Measurements from ENCODE around the gene GLIS1.

The GLIS1 gene

DNA sequence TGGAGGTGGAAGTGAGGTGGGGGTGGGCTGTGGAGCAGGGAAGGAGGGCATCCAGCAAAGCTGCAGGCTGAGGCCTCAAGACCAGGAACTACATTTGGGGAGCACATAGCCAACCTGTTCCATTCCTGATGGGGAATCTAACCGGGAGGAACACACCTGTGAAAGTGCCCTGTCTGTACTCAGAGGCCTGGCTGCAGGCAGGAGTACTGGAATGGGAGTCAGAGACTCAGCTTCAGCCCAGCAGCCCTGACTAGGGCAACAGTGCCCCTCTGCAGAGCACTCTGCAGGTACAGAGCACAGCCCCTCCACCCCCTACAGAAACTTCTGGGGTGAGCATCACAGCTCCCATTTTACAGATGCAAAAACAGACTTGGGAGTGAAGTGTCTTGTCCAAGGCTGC is 153.4 kb downstream of the GLIS1 start:
- TF ChIP-seq, protein P1, sequence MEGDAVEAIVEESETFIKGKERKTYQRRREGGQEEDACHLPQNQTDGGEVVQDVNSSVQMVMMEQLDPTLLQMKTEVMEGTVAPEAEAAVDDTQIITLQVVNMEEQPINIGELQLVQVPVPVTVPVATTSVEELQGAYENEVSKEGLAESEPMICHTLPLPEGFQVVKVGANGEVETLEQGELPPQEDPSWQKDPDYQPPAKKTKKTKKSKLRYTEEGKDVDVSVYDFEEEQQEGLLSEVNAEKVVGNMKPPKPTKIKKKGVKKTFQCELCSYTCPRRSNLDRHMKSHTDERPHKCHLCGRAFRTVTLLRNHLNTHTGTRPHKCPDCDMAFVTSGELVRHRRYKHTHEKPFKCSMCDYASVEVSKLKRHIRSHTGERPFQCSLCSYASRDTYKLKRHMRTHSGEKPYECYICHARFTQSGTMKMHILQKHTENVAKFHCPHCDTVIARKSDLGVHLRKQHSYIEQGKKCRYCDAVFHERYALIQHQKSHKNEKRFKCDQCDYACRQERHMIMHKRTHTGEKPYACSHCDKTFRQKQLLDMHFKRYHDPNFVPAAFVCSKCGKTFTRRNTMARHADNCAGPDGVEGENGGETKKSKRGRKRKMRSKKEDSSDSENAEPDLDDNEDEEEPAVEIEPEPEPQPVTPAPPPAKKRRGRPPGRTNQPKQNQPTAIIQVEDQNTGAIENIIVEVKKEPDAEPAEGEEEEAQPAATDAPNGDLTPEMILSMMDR (IDR thresholded peaks at IDR 0.05; ENCODE audit: low read depth, low read length), result no peak

GRCh38 chr1:53585129-53585528 is 153.8 kb downstream of the GLIS1 start:
- TF ChIP-seq, protein P1 (IDR thresholded peaks at IDR 0.05; ENCODE audit: low read depth, low read length), result no peak
- no peak overlapping the region for H3K4me3 ChIP-seq (ENCODE audit: low read depth, low read length)

More for the DNA sequence above, 153.4 kb downstream of the GLIS1 start:
- no peak overlapping the region for H3K4me3 ChIP-seq (ENCODE audit: low read depth, low read length)

DNA sequence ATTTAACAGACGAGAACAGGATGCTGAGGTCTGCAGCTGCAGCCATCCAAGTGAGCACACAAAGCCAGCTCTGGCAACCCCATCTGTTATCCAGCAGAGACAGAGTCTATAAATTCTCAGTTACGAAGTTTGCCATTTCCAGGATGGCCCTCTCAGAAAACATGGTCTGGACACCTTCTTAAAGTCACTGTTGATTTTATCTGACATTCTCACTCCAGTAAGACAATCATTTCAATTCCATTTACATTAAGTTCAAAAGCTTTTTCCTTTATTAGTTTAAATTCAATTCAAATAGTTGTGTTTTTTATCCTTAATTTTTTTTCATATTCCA is 154.2 kb downstream of the GLIS1 start:
- TF ChIP-seq, protein P1 (IDR thresholded peaks at IDR 0.05; ENCODE audit: low read depth, low read length), result no peak
- H3K4me3 ChIP-seq (ENCODE audit: low read depth, low read length), result no peak overlapping the region

GRCh38 chr1:53583868-53584776 is 154.8 kb downstream of the GLIS1 start:
- no peak overlapping the region for H3K4me3 ChIP-seq (ENCODE audit: low read depth, low read length)
- TF ChIP-seq, protein P1 (IDR thresholded peaks at IDR 0.05; ENCODE audit: low read depth, low read length), result no peak

DNA sequence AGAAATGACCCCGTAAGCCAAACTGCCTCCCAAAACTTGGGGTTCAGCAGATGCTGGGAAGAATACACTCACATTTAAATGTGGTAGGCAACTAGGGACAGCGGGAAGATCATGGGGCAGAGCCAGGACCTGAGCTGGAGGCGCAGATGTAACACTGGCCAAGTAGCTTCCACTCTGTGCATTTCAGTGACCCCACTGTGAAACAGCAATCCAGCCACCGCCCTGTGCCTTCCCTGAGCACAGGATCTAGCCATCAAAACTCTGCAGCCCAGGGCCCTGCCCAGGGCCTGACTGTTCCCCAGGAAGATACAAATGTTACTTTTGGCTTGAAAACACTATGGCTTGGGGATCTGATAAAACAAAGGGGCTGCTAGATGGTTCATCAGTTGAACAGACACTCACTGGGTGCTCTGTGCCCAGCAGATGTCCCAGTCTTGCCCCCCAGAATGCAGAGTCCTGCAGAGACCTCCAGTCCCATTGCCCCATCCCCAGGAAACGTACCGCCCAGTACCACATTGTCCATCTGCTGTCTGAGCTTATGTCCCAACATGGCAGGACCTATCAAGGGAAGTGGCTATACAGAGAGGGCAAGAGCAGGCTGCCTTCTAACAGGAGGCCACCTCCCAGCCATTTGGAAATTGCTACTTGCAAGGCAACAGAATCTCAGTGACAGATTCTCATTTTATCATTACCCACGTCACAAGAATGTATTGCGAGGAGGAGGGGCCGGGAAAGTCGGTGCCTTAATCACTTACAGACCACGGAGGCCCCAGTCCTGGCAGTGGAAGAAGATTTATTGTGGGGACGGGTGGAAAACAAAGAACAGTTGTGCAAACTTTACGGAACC is 155.7 kb downstream of the GLIS1 start:
- TF ChIP-seq, protein P1 (IDR thresholded peaks at IDR 0.05; ENCODE audit: low read depth, low read length), result no peak

DNA sequence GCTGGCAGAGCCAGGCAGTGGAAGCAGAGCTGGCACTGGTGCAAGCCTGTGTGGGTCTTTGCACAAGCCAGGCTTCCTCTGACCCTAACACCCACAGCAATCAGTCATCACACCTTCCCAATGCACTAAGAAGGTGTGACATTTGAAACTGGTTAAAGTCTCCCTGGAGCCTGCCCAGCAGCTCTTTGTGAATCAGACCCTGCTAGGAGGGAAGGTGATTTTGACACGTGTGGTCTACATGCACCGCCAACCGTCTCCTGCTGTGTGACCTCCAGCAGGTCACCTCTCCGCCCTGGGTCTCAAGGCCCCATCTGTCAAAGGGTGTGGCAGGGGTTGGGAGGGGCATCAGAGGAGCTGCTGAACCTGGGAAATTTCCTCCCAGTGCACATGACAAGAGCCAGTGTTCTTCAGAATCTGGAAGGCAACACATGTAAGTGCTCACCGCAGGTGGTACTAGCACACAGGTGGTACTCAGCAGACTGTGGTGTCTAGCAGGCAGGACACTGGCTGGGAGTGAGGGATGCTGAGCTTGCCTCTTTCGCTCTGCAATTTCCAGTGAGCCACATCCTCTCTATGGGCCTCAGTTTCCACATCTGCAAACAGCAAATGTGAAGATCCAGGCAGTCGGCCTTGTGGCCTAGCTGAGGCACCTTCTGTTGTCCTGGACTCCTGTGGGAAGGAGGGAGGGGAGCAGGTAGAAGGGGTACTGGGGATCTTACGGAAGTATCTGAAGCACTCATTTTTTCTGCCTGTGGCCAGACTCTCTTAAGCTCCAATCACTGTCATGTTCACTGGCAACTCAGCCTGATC is 156.5 kb downstream of the GLIS1 start:
- TF ChIP-seq, protein P1 (IDR thresholded peaks at IDR 0.05; ENCODE audit: low read depth, low read length), result no peak
- H3K4me3 ChIP-seq (ENCODE audit: low read depth, low read length), result no peak overlapping the region

More for the DNA sequence above, 155.7 kb downstream of the GLIS1 start:
- no peak overlapping the region for H3K4me3 ChIP-seq (ENCODE audit: low read depth, low read length)

Measured in WI38 (cell line).